Measurements from ENCODE around the gene VPS26C.
"Not testable (repeated sequence)": the region's sequence is repeated elsewhere in the genome, so short reads cannot be mapped to it uniquely, and the experiment has no call there.

Gene VPS26C

DNA sequence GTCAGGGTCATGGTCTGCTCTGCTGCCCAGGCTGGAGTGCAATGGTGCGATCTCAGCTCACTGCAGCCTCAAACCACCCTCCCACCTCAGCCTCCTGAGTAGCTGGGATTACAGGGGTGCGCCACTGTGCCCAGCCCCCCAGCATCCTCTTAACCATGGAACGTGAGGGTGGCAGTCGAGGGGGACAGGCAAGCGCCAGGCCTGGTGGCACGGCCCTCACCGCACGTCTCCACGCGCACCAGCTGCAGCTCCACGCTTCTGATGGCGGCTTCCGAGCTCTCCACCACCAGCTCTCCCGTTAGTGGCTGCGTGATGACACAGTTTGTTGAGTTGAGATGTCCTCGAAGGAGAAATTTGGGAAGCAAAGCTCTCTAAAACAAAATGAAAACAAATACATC, 39.1 kb downstream of the VPS26C start:
- no peak for DNase-seq (ENCODE audit: low read depth)

GRCh38 chr21:37227071-37228002, 39.8 kb downstream of the VPS26C start:
- no peak for DNase-seq (ENCODE audit: low read depth)

- DNase-seq (ENCODE audit: low read depth), result no peak
Observed at GRCh38 chr21:37226041-37226920, 40.9 kb downstream of the VPS26C start.

GRCh38 chr21:37224861-37225839, 42.0 kb downstream of the VPS26C start:
- DNase-seq (ENCODE audit: low read depth), result peak; percentile 28

DNA sequence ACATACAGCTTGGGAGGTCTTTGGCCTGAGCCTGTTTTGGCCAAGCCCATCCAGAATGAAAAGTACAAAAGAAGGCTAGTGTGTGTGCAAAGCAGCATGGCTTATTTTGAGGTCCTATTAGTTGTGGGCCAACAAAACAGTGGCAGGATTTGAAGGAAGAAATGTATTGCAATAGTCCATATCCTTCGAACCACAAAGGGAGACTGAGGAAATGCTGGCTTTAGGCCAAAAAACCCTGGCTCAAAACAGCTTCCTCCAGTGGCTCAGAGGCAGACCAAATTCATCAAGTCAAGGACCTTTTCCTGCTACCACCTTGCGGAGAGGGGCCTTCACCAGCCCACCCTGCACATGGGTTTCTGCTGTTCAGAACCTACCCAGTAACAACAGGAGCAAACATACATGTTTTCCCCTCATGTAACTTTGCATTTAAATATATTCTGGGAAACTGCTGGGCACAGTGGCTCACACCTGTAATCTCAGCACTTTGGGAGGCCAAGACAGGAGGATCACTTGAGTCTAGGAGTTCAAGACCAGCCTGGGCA, 43.3 kb downstream of the VPS26C start:
- no peak for DNase-seq (ENCODE audit: low read depth)

- not testable (repeated sequence) for DNase-seq (ENCODE audit: low read depth)
Observed at GRCh38 chr21:37222248-37222647, 44.9 kb downstream of the VPS26C start.

GRCh38 chr21:37220981-37221664, 46.0 kb downstream of the VPS26C start:
- peak; percentile 91 for DNase-seq (ENCODE audit: low read depth)

GRCh38 chr21:37220433-37220980, 46.6 kb downstream of the VPS26C start:
- DNase-seq (ENCODE audit: low read depth), result no peak

DNA sequence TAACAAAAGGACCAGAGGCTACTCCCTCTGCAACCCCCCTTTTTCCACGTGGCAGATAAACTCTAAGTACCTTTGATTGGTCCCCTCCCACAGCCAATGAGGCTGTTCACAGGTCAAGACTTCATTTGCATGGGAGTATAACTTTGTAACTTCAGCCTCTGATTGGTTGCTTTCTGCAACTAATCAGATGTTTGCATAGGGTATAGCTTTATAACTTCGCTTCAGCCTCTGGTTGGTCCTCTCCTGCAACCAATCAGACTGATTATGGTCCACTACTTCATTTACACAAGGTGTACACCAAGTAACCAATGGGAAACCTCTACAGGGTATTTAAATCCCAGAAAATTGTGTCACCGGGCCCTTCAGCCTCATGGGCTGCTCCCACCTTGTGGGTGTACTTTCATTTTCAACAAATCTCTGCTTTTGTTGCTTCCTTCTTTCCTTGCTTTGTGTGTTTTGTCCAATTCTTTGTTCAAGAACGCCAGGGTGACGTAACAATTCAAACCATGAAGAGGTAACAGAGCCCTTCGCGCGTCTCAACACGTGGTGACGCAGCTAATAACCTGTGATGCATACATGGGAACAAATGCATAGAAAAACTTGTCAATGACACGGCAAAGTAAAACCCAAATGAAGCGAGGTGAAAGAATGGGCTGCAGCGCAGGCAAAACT, 47.2 kb downstream of the VPS26C start:
- no peak for DNase-seq (ENCODE audit: low read depth)

GRCh38 chr21:37214952-37215351, 52.2 kb downstream of the VPS26C start:
- no peak for DNase-seq (ENCODE audit: low read depth)

- DNase-seq (ENCODE audit: low read depth), result no peak
Observed at GRCh38 chr21:37210799-37211198, 56.3 kb downstream of the VPS26C start.

GRCh38 chr21:37210130-37210529, 57.0 kb downstream of the VPS26C start:
- no peak for DNase-seq (ENCODE audit: low read depth)

DNA sequence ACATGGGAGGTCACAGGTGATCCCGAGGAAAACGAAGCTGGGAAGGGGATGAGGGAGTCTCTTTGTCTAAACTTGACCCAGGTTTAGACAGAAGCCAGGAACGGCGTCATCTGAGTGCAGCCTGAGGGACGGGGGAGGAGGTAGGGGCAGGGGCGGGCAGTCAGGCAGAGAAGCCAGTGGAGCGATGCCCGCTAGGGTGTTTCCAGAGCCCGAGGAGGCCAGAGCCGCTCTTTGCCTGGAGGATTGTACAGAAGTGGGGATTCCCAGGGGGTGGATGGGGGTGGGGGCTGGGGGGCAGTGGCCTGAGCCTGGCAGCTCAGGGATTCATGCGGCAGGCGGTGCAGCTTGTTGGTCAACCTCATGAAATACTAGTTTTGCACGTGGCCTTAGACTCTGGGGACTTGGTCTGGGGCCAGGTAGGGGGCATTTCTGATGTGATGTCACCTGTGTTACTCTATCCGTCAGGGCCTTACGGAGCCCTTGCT, 58.4 kb downstream of the VPS26C start:
- DNase-seq (ENCODE audit: low read depth), result no peak

DNA sequence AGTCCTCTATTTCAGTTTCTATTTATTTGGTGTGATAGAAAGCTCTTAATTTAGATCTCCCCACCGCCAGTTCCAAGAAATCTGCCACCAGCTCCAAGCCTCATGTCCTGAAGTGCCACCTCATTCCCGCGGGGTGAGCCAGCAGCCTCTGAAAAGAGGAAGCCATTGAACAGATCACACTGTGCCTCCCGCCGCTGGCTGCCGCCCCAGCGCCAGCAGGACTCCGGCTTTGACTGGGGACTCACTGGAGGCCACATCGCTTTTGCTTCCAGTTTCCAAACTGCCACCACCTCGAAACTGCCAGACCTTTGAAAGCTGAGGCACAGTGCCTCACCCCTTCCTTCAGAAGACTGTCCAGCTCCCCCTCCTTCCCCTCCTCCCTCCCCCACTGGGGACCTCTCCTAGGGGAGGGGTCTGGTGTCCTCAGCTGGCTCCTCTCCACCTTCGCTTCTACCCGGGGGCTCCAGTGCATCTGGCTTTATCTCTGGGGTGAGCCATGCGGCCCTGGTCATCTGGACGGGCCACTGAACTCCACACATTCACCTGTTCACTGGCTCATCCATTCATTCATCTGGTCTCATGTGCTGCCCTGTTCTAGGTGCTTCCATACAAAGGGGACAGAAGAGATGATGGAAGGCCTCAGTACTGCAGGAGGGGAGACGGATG, 58.9 kb downstream of the VPS26C start:
- no peak for DNase-seq (ENCODE audit: low read depth)

GRCh38 chr21:37207441-37208009, 59.6 kb downstream of the VPS26C start:
- no peak for DNase-seq (ENCODE audit: low read depth)

DNA sequence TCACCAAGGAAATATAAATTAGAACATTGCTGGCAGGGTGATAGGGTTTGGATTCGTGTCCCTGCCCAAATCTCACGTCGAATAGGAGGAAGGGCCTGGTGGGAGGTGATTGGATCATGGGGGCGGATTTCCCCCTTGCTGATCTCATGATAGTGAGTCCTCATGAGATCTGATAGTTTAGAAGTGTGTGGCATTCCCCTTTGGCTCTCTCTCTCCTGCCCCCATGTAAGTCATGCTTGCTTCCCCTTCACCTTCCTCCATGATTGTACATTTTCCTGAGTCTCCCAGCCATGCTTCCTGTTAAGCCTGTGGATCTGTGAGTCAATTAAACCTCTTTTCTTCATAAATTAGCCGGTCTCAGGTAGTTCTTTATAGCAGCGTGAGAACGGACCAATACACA, 60.6 kb downstream of the VPS26C start:
- DNase-seq (ENCODE audit: low read depth), result no peak

DNA sequence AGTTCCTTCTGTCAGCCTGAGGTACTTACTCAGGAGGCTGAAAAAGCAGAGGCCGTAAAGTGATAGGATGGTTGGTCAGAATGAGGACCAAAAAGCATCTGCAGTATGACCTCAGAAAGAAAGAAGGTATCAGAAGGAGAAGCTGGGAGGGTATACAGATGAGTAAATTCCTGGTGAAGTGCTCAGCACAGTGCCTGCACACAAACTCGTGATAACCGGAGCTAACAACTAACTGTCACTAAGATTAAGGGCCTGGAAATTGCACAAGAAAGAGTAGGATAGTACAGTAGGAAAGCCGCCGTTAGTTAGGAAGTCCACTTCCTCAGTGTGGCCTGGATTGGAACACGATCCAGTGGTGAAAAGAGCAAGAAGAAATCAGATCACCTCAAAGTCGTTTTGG, 62.6 kb downstream of the VPS26C start:
- DNase-seq (ENCODE audit: low read depth), result no peak

DNA sequence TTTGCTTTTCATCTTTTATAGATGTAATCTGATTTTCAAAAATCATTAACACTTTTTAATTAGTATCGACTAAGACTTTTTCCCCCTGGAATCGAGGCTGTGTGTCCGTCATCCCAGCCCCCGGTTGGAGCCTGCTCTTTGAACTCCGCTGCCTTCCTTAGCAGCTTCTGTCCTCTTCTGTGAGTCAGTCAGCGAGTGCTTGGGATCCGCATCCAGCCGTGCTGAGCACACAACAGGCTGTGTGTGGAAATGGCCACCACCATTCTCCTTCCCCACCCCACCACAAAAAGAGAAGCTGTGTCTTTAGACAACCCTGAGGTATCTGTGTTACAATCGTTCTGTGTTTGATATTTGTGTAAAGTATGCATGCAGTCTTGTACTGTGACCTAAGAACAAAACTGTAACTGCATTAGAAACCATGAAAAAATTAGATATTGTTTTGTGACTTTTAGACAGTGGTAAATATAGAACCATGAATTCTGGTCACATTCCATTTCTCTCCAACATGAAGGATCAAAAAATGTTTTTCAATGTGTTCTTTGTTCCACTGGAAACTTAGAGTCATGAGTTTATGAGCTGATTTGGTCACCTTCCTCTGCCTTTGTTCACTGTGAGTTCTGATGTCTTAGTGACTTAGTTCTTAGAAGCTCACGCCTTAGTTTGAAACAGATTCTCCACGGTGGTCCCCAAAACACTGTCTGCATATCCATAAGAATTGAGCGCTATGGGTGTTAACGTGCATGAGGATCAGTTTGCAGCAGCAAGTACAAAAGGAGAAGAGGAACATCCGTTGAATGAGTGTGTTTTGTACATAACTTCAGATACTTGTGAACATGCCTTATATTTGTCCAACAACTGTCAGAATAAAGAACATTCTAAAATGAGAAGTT, 64.7 kb downstream of the VPS26C start:
- no peak for DNase-seq (ENCODE audit: low read depth)
